IgD-negative memory B cell (primary cell): ENCODE results near the gene PRRT1. TPM values are rescaled to one million over a fixed set of nuclear protein-coding genes. Genes with fewer than 3 reads are reported as not detected.
"Not testable (repeated sequence)": the region's sequence is repeated elsewhere in the genome, so short reads cannot be mapped to it uniquely, and the experiment has no call there.

Experiments
- H3K27ac Mint-ChIP-seq, 3 donors: one replicate each; pipeline ENCODE4 v1.8.0; 2020 to 2022; ENCODE audit warnings: mild to moderate bottlenecking in 3 of 3, mixed read lengths in 3 of 3, moderate library complexity in 1 of 3
- H3K27me3 Mint-ChIP-seq: one replicate; pipeline ENCODE4 v1.8.0; 2021; ENCODE audit warnings: mixed read lengths
- H3K36me3 Mint-ChIP-seq: one replicate; pipeline ENCODE4 v1.8.0; 2020; ENCODE audit warnings: mild to moderate bottlenecking, mixed read lengths
- H3K4me1 Mint-ChIP-seq, 3 donors: one replicate each; pipeline ENCODE4 v1.8.0; 2020 to 2022; ENCODE audit warnings: mixed read lengths in 3 of 3, mild to moderate bottlenecking in 1 of 3
- H3K4me3 Mint-ChIP-seq, 4 donors: one replicate each; pipeline ENCODE4 v1.8.0; 2020 to 2022; ENCODE audit warnings: mild to moderate bottlenecking in 4 of 4, mixed read lengths in 4 of 4, moderate library complexity in 3 of 4
- H3K9me3 Mint-ChIP-seq, 3 donors: one replicate each; pipeline ENCODE4 v1.8.0; 2020 to 2021; ENCODE audit warnings: mixed read lengths in 3 of 3, mild to moderate bottlenecking in 1 of 3
- polyA plus RNA-seq: library from polyadenylated mRNA; unstranded; fragments of 300-500 nt; fragmentation: Illumina TruSeq; gene quantifications from one replicate; pipeline ENCODE4 v1.2.3, GENCODE V29; 2021

Gene PRRT1
- polyA plus RNA-seq, 1 donor from 2014 or later: not detected

DNA sequence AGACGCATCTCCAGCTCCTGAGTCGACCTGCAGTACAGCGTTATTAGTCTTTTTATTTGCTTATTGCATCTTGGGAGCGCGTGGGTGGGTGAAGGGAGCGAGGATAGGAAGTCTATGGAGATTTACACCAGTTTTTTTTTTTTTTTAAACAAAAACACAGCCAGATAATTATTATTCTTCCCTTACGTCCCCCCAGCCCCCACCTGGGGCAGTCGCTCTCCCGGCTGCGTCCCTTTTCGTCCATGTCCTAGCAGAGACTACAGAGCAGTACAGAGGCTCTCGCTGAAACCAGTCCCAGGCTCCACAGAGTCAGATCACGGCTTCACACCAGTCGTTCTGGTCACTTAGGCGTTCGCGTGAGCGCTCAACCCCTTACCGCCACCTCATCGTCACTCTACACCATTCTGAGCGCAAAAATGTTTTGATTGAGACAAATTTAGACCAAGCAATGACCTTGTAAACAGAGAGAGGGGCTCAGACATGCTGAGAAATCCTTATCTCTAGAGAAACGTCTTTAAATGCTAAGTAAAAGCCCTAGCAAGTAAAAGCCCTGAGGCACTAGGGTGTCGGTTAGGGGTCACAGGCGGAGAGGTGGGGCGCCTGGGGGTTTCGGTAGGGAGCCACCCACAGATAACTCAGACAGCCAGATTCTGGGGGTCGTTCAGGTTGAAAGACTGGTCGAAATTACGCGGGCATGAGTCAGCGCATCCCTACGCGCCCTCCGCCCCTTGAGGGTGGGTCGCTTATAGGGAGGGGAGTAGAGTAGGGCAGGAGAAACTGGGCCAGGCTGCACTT is 1.2 kb upstream of the PRRT1 start:
- Mint-ChIP-seq H3K27me3 (peaks cover 44% of the 10 kb centered on the region), H3K9me3 (peaks cover 0 to 4% (median 0%) of the 10 kb centered on the region in 3 donors), H3K4me3 (peak overlapping the region; percentile 26 to 92 (median 84)), H3K36me3 (no peaks in the 10 kb centered on the region), H3K4me1 (peaks cover 17 to 27% (median 19%) of the 10 kb centered on the region in 3 donors), H3K27ac (peak overlapping the region in 1 of 3 donors; percentile 15)

DNA sequence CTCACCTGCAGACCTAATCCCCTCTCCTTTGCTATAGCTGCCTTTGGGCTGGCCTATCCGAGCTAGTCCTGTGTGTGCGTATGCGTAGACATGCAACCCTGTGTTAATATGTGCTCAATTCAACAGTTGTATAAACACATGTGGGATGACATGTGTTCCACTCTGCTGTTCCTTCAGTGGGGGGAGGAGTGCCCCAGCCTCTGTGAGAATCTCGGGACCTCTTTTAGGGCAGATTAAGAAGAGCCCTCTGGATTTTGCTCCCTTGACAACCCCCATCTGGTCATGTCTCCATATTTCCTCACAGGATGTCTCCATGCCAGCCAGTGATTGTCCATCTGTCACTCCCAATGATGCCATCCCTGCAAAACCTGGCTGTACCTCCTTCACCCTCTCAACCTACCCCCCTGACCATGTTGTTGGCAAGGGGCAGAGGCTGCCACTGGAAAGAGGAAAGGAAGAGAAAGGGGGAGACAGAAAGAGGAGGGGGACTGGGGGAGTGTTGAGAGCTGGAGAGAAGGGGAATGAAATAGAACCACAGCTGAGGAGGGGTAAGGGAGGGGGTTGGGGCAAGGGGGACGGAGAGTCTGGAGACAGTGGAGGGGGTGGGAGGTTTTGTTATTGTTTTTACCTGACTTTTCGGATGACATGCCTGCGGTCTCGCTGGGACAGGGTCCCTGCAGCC is 417 bp downstream of the PRRT1 start:
- H3K27me3 Mint-ChIP-seq: peaks cover 52% of the 10 kb centered on the region
- no peak overlapping the region for H3K27ac Mint-ChIP-seq
- no peaks in the 10 kb centered on the region for H3K36me3 Mint-ChIP-seq

DNA sequence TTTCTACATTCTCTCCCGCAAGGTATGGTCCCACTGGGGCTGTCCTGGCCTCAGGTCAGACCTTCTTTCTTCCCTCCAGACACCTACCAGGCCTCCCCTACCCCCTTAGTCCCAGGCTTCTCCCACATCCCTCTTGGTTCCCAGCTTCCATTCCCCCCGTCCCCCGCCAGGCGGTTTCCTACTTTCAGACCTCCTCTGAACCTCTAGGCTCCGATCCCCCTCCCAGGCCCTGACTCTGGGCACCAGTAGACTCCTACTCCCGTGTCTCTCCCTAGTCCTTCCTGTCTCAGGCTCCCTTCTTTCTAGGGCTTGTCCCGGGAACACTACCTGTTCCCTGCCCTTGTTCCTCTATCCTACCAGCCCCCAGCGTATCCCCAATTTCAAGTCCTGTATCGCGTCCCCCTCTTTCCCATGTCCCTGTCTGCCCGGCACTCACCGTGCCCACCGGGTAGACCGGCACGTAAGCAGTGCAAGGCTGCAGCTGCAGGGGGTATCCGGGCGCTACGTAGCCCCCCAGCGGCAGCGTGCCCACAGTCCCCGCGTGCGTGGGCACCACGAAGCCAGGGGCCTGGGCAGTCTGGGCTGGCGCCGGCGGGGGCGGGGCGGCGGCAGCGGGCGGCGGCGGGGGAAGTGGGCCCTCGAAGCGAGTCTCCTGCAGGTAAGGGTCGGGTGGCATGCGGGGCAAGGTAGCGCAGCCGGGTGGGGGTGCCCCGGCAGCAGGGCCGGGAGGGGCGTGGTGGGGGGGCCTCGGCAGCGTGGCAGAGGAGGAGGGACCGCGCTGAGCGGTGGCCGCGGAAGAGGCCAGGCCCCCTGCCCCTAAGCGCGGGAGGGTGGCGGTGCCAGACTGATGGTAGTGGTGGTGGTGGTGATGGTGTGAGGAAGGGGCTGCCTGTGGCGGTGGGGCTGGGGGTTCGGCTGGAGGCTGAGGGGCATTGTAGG is 1.5 kb downstream of the PRRT1 start:
- Mint-ChIP-seq H3K4me3 (peak overlapping the region in 1 of 4 donors; percentile 87), H3K27me3 (peaks cover 52% of the 10 kb centered on the region), H3K4me1 (peaks cover 19 to 26% (median 20%) of the 10 kb centered on the region in 3 donors), H3K27ac (peak overlapping the region in 1 of 3 donors; percentile 74), H3K9me3 (peaks cover 0 to 4% (median 0%) of the 10 kb centered on the region in 3 donors), H3K36me3 (no peaks in the 10 kb centered on the region)

More for the DNA sequence above, 417 bp downstream of the PRRT1 start:
- Mint-ChIP-seq H3K4me3 (peak overlapping the region in 2 of 4 donors; percentile 19 to 25), H3K9me3 (peaks cover 0 to 4% (median 0%) of the 10 kb centered on the region in 3 donors), H3K4me1 (peaks cover 17 to 27% (median 19%) of the 10 kb centered on the region in 3 donors)

DNA sequence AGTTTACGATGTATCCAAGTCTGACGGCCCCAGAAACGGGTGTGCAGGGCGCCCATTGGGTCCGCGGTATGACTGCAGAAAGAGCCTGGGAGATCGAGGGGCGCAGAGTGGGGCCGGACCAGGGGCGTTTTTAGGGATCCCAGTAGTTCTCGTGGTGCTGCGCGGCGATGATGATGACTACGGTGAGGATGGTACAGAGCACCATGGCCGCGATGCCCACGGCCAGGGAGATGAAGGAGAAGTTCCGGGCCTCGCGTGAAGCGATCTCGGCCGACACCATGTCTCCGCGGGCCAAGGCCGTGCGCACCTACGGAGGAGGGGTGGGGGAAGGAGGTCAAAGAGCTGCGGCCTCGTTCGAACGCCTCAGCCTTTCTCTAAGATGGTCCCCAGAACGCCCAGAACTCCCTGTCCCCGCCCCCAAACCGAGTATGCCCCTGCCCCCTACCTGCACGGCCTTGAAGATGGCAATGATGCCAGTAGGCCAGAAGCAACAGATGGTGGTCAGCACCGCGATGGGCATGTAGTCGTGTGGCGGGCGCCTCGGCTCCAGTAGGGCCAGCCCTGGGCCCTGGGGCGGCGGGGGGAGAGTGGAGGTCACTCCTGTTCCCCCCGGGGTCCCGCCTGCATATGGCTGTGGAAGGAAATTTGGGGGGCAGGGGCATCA is 2.5 kb downstream of the PRRT1 start:
- Mint-ChIP-seq H3K4me1 (peaks cover 14 to 20% (median 14%) of the 10 kb centered on the region in 3 donors), H3K9me3 (peaks cover 0 to 4% (median 0%) of the 10 kb centered on the region in 3 donors), H3K27ac (peak overlapping the region in 1 of 3 donors; percentile 88), H3K27me3 (peaks cover 52% of the 10 kb centered on the region), H3K4me3 (peak overlapping the region; percentile 44 to 85 (median 50)), H3K36me3 (no peaks in the 10 kb centered on the region)

DNA sequence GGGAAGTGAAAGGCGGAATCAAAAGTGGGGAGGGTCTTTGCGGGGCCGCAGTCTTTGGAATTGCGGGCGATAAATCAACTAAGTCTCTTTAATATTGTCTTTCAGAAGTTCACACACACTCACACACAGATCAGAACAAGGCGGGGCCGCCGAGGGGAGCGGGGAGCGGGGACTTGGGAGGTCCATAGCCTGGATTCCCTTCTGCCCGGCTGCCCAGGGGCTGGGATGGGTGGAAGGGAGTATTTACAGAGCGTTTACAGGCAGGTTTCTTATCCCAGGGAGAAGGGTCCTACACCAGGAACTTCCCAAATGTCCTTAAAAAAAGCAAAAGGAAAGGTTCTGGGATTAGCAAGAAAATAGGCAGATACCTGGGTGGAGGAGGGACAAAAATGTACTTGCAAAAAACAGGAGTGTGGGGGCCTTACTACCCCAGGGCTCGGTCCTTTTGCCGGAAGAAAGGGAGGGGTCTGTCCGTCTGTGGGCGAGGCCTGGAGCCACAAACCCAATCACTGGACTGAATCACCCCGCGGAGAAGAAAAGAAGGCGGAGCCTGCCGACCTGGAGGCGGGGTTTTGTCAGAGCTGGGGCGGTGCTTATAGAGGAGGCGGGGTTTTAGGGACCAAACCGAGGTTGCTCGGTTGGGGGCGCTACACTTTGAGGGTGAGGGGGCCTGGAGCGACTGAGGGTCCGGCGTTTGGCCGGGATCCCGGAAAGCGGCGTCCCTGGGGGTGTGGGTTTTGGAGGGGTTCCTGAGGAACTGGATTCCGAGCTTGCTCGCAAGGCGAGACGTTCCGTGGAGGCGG is 3.2 kb downstream of the PRRT1 start:
- peak overlapping the region in 1 of 3 donors; percentile 88 for H3K27ac Mint-ChIP-seq
- H3K4me1 Mint-ChIP-seq: peaks cover 10 to 16% (median 13%) of the 10 kb centered on the region in 3 donors
- H3K9me3 Mint-ChIP-seq: peaks cover 0 to 4% (median 0%) of the 10 kb centered on the region in 3 donors
- H3K27me3 Mint-ChIP-seq: peaks cover 47% of the 10 kb centered on the region
- peak overlapping the region; percentile 44 to 85 (median 68) for H3K4me3 Mint-ChIP-seq
- no peaks in the 10 kb centered on the region for H3K36me3 Mint-ChIP-seq

DNA sequence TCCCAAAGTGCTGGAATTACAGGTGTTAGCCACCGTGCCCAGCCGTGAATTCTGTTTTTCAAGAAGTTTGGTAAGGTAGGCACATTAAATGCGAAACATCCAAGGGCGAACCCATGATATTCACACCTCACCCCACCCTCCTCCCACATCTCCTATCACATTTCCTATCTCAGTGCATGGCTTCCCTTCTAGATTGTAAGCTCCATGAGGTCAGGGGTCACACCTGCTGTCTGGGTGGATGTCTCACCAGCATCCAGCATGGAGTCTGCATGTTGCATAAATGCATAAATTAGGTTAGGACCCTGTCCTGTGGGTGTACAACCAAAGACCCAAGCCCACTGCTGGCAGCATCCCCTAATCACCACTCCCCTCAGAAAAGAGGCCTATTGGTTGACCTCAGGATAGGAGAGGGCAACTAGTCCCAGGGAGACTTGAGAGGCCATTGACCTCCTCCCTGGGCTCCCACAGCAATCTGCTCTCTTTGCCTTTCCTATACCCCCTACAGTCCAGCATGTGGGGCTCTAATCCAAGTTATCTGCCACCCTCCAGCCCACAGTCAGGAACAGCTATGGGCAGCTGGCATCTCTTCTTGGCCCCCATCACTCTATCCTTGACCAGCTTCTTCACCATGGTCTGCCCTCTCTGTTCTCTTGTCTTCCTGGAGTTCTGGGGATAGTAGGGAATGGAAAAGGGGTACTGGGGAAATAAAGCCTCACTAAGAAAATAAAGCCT is 4.2 kb downstream of the PRRT1 start:
- Mint-ChIP-seq H3K9me3 (peaks cover 0 to 4% (median 0%) of the 10 kb centered on the region in 3 donors), H3K27me3 (peaks cover 41% of the 10 kb centered on the region), H3K36me3 (no peaks in the 10 kb centered on the region), H3K27ac (no peak overlapping the region), H3K4me1 (peaks cover 1 to 11% (median 6%) of the 10 kb centered on the region in 3 donors), H3K4me3 (no peak overlapping the region)

DNA sequence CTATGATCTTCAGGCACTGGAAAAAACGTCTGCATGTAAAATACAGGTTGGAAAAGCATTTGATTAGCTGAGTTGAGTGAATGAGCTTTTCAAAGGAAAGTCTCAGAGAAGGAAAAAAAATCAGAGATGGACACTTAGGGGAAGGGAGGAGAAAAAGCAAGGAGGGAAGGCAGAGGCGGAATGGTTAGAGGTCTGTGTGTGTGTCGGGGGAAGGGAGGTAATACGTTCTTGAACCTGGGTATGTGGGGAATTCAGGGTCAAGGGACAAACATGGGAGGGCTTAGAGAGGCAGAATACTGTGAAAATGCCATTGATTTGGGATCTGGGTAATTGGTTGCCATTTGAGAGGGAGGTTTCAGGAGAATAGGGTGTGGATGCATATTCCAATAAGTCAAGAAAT is 5.1 kb downstream of the PRRT1 start:
- H3K36me3 Mint-ChIP-seq: no peaks in the 10 kb centered on the region
- H3K9me3 Mint-ChIP-seq: peaks cover 0 to 4% (median 0%) of the 10 kb centered on the region in 3 donors
- no peak overlapping the region for H3K27ac Mint-ChIP-seq
- H3K27me3 Mint-ChIP-seq: peaks cover 37% of the 10 kb centered on the region
- peaks cover 0 to 11% (median 6%) of the 10 kb centered on the region in 3 donors for H3K4me1 Mint-ChIP-seq
- peak overlapping the region in 1 of 4 donors; percentile 0 for H3K4me3 Mint-ChIP-seq

DNA sequence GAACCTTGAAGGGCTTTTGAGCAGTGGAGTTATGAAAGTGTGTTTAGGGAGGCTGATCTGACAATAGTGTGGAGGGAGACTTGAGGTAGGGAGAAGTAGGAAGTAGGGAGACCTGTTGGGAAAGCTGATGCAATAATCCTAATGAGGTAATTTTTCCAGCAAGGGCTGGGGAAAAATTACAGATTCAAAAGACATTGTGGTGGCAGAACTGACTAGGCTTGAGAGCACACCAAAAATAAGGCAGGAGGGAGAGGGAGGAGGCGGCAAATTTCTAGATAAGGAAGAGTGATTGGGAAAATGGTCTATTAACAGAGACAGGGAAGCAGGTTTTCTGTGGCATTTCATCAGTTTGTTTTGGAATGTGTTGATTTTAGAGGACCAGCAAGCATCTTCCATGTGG is 5.5 kb downstream of the PRRT1 start:
- Mint-ChIP-seq H3K36me3 (no peaks in the 10 kb centered on the region), H3K27me3 (peaks cover 37% of the 10 kb centered on the region), H3K27ac (no peak overlapping the region), H3K4me3 (no peak overlapping the region), H3K4me1 (peaks cover 0 to 11% (median 6%) of the 10 kb centered on the region in 3 donors), H3K9me3 (peaks cover 0 to 4% (median 0%) of the 10 kb centered on the region in 3 donors)

DNA sequence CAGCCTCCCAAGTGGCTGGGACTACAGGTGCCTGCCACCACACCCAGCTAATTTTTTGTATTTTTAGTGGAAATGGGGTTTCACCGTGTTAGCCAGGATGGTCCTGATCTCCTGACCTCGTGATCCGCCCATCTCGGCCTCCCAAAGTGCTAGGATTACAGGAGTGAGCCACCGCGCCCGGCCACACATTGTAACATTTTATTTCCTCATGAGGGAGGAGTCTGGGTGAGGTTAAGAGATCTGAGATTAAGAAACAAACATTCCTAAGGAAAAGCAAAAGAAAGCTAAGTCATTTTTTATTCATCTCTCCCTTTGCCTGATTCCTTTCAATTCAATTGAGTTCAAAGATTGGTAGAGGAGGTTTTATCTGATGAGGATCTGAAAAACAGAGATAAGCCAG is 7.5 kb downstream of the PRRT1 start:
- H3K27ac Mint-ChIP-seq, H3K9me3 Mint-ChIP-seq, H3K4me3 Mint-ChIP-seq, H3K4me1 Mint-ChIP-seq, H3K36me3 Mint-ChIP-seq: not testable (repeated sequence)
- peaks cover 24% of the 10 kb centered on the region for H3K27me3 Mint-ChIP-seq

DNA sequence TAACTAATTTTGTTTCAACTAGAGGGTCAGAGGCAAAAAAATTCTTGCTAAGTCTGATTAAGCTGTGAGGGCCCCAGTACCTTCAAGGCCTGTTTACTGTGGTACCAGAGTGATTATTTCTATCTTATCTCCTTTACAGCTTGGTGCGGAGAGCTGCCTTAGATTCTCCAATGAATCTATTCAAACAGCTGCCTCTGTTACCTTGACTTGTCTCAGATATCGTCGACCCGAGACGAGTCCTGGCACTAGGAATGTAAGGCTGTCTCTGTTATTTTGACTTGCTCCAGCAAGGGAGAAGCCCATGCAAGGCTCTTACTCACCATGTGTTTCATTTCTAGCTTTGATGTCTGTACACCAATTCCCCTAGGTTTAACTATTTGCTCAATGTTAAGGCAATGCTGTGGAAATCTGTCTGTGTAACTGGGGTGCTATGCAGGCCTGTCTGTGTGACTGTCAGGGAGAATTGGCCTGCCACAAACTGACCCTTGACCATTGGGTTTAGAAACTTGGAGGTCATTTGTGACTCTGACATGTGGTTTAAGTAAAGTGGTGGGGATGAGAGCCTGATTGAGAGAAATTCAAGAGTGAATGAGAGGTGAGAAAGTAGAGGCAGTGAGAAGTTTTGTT is 11.2 kb downstream of the PRRT1 start:
- H3K27me3 Mint-ChIP-seq: peaks cover 3% of the 10 kb centered on the region
- no peak overlapping the region for H3K4me3 Mint-ChIP-seq
- no peak overlapping the region for H3K27ac Mint-ChIP-seq
- no peaks in the 10 kb centered on the region for H3K9me3 Mint-ChIP-seq
- no peaks in the 10 kb centered on the region for H3K4me1 Mint-ChIP-seq
- H3K36me3 Mint-ChIP-seq: peaks cover 1% of the 10 kb centered on the region

DNA sequence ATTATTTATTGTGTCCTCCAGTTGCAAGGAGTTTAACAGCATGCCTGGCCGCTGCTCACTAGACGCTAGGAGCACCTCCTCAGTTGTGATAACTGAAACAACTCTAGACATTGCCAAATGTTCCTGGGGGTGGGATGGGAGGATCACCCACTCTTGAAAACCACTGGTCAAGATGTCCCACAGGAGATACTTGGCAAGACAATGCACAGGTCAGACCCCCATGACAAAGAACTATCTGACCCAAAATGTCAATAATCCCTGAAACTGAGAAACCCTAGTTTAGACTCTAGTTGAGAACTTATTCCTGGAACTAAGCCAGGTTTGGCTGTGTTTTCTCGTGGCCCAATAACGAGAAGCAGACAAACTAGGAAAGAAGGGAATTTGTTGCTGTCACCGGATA is 12.1 kb downstream of the PRRT1 start:
- Mint-ChIP-seq H3K27ac (no peak overlapping the region), H3K36me3 (peaks cover 1% of the 10 kb centered on the region), H3K4me3 (no peak overlapping the region), H3K9me3 (no peaks in the 10 kb centered on the region), H3K27me3 (peaks cover 6% of the 10 kb centered on the region), H3K4me1 (no peaks in the 10 kb centered on the region)

DNA sequence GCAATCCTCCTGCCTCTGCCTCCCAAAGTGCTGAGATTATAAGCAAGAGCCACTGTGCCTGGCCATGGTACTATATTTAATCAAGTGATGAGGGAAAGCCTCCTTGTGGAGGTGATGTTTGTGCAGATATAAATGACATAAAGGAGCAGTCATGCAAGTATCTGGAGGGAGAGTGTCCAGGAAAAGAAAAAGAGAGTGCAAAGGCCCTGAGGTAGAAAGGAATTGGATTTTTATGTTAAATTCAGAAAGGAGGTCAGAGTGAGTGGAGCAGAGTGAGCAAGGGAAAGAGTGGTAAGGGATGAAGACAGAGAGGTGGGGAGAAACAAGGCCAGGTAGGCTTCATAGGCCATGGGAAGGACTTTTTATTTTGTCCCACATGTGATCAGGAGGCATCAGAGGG is 14.3 kb downstream of the PRRT1 start:
- H3K4me3 Mint-ChIP-seq: no peak overlapping the region
- H3K4me1 Mint-ChIP-seq: no peaks in the 10 kb centered on the region
- H3K27me3 Mint-ChIP-seq: peaks cover 8% of the 10 kb centered on the region
- H3K27ac Mint-ChIP-seq: no peak overlapping the region
- H3K36me3 Mint-ChIP-seq: peaks cover 1% of the 10 kb centered on the region
- H3K9me3 Mint-ChIP-seq: no peaks in the 10 kb centered on the region
